Stimulated activated CD8-positive, alpha-beta memory T cell treated with anti-CD3 and anti-CD28 coated beads, Interleukin-15, amount 100 ng/mL, for 48 hours (primary cell): ENCODE measurements around the gene PEAK1.
"Not testable (repeated sequence)": the region's sequence is repeated elsewhere in the genome, so short reads cannot be mapped to it uniquely, and the experiment has no call there.

Experiments used
- DNase-seq, 2 donors: peaks; one replicate each; pipeline ENCODE4 v3.0.0-alpha.2; 2020; ENCODE audit warnings: low read depth in 2 of 2

Gene PEAK1

GRCh38 chr15:77225088-77225487 lies 194.8 kb downstream of the PEAK1 start:
- DNase-seq: no peak

GRCh38 chr15:77224352-77224751 lies 195.6 kb downstream of the PEAK1 start:
- no peak for DNase-seq

GRCh38 chr15:77221708-77222107 lies 198.2 kb downstream of the PEAK1 start:
- DNase-seq: no peak

GRCh38 chr15:77221174-77221573 lies 198.7 kb downstream of the PEAK1 start:
- DNase-seq: no peak

GRCh38 chr15:77219841-77220240 lies 200.1 kb downstream of the PEAK1 start:
- no peak for DNase-seq

GRCh38 chr15:77209221-77209620 lies 210.7 kb downstream of the PEAK1 start:
- no peak for DNase-seq

GRCh38 chr15:77208241-77208640 lies 211.7 kb downstream of the PEAK1 start:
- DNase-seq: no peak

GRCh38 chr15:77201665-77202064 lies 218.2 kb downstream of the PEAK1 start:
- no peak for DNase-seq

- DNase-seq: no peak
Observed at GRCh38 chr15:77196381-77196780, 223.5 kb downstream of the PEAK1 start.

GRCh38 chr15:77195586-77195985 lies 224.3 kb downstream of the PEAK1 start:
- no peak for DNase-seq

GRCh38 chr15:77192451-77192850 lies 227.5 kb downstream of the PEAK1 start:
- no peak for DNase-seq

GRCh38 chr15:77191230-77191834 lies 228.6 kb downstream of the PEAK1 start:
- no peak for DNase-seq

GRCh38 chr15:77187751-77188464 lies 232.0 kb downstream of the PEAK1 start:
- no peak for DNase-seq

GRCh38 chr15:77186594-77187011 lies 233.3 kb downstream of the PEAK1 start:
- DNase-seq: no peak

- no peak for DNase-seq
Observed at GRCh38 chr15:77185242-77185785, 234.6 kb downstream of the PEAK1 start.

- DNase-seq: not testable (repeated sequence)
Observed at GRCh38 chr15:77184352-77184751, 235.6 kb downstream of the PEAK1 start.

GRCh38 chr15:77183066-77183465 lies 236.8 kb downstream of the PEAK1 start:
- no peak for DNase-seq

- peak in 1 of 2 donors; percentile 13 for DNase-seq
Observed at GRCh38 chr15:77181305-77182074, 238.4 kb downstream of the PEAK1 start.

- DNase-seq: no peak
Observed at GRCh38 chr15:77180757-77181156, 239.1 kb downstream of the PEAK1 start.

- no peak for DNase-seq
Observed at GRCh38 chr15:77180270-77180669, 239.6 kb downstream of the PEAK1 start.

GRCh38 chr15:77179541-77179998 lies 240.3 kb downstream of the PEAK1 start:
- no peak for DNase-seq

- DNase-seq: no peak
Observed at GRCh38 chr15:77178411-77178810, 241.5 kb downstream of the PEAK1 start.
